ENCODE data around the gene GRIK5. TPM values are rescaled to one million over a fixed set of nuclear protein-coding genes. Genes with fewer than 3 reads are reported as not detected.
A peak's percentile ranks its signal among the peaks of the same experiment; 100 is the strongest.

The GRIK5 gene
- total RNA-seq, 2 experiments from 2014 or later = 0.38 to 0.68 TPM

- POLR2A ChIA-PET = interaction anchor here (1.0 to 1.1 kb wide), 2 partner anchors 9 to 175 kb away, joined by 3 to 5 read pairs; partner anchors contain the start of genes GSK3A and ZNF574
- CTCF ChIA-PET = interaction anchor here (0.6 kb wide), 1 partner anchor 277 kb away, joined by 3 read pairs; no protein-coding TSS in a partner anchor
- H3K27me3 Mint-ChIP-seq = peaks cover 7% of the 10 kb centered on the region
- no peak overlapping the region for H3K4me3 Mint-ChIP-seq
- no peak overlapping the region for H3K27ac Mint-ChIP-seq
- no peaks in the 10 kb centered on the region for H3K36me3 Mint-ChIP-seq (ENCODE audit: low read depth)
- DNase-seq = no peak
- H3K4me1 Mint-ChIP-seq = no peaks in the 10 kb centered on the region
- H3K9me3 Mint-ChIP-seq = no peaks in the 10 kb centered on the region
Measured at GRCh38 chr19:42067315-42067888, 2.6 kb downstream of the GRIK5 start.

GRCh38 chr19:42066075-42066754 is 3.8 kb downstream of the GRIK5 start:
- H3K36me3 Mint-ChIP-seq (ENCODE audit: low read depth) = no peaks in the 10 kb centered on the region
- H3K27me3 Mint-ChIP-seq = peaks cover 4% of the 10 kb centered on the region
- POLR2A ChIA-PET = interaction anchor here (1.0 to 1.2 kb wide), 3 partner anchors 11 to 176 kb away, joined by 3 to 5 read pairs (median 3); partner anchors contain the start of genes GSK3A and ZNF574
- no peak overlapping the region for H3K27ac Mint-ChIP-seq
- no peaks in the 10 kb centered on the region for H3K4me1 Mint-ChIP-seq
- H3K4me3 Mint-ChIP-seq = no peak overlapping the region
- peak; percentile 45 for DNase-seq
- no peaks in the 10 kb centered on the region for H3K9me3 Mint-ChIP-seq
- CTCF ChIA-PET = no interaction called here

DNA sequence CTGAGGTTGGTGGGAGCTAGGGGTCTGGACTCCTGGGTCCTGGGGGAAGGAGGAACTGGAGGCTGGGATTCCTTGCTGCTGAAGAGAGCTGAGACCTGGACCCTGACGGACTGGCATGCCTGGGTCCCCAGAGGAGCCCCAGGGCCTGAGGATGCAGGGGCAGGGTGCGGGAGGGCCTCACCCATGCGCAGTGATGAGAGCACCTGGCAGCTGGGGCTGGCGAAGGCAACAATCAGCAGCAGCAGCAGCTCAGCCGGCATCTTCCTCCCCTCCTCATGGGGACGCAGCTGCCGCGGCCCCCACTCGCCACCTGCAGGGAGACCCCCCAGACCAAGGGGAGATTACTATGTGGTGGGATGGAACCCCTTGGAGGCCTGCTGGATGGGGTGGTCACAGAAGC is 4.5 kb downstream of the GRIK5 start:
- CTCF ChIA-PET = no interaction called here
- H3K4me3 Mint-ChIP-seq = no peak overlapping the region
- DNase-seq = no peak
- H3K9me3 Mint-ChIP-seq = no peaks in the 10 kb centered on the region
- POLR2A ChIA-PET = interaction anchor here (1.2 kb wide), 1 partner anchor 16 kb away, joined by 3 read pairs; no protein-coding TSS in a partner anchor
- peaks cover 2% of the 10 kb centered on the region for H3K27me3 Mint-ChIP-seq
- no peak overlapping the region for H3K27ac Mint-ChIP-seq
- H3K4me1 Mint-ChIP-seq = no peaks in the 10 kb centered on the region
- no peaks in the 10 kb centered on the region for H3K36me3 Mint-ChIP-seq (ENCODE audit: low read depth)

DNA sequence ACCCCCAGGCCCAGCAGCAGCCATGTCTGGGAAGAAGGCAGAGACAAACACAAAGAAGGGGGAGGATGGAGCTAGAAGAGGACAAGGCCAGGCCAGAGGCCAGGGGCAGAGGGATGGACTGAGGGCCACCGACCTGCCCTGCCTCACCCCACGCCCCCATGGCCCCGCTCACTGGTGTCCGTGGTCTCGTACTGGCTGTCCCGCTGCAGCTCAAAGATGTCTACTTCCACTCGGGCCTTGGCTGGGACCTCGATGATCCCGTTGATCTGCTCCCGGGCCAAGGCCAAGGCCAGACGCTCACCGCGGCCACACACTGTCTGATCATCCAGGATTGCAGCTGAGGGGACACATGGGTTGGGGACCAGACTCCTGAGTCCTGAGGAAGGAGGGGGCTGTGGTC is 5.0 kb downstream of the GRIK5 start:
- H3K4me1 Mint-ChIP-seq = no peaks in the 10 kb centered on the region
- no peak for DNase-seq
- POLR2A ChIA-PET = interaction anchor here (1.2 kb wide), 1 partner anchor 16 kb away, joined by 3 read pairs; no protein-coding TSS in a partner anchor

DNA sequence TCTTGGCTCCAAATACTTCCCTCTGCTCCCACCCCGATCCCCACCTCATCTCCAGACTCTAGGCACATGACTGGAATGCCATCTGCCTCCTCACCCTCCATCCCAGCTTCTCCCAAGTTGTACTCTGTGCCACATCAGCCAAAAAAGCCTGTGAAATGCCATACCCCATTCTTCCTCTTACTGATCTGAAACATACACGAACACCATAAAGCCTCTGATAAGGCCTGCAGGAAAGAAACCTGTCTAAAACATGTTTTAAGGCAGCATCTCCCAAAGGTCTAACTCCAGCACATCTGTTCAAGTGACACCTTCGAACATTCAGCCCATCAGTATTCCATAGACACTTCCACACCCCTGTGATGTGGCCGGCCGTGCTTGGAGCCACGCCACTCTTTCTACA is 5.6 kb downstream of the GRIK5 start:
- Mint-ChIP-seq H3K4me3 (no peak overlapping the region), H3K36me3 (ENCODE audit: low read depth) (no peaks in the 10 kb centered on the region), H3K9me3 (no peaks in the 10 kb centered on the region), H3K4me1 (no peaks in the 10 kb centered on the region), H3K27ac (no peak overlapping the region), H3K27me3 (peaks cover 4% of the 10 kb centered on the region)
- POLR2A ChIA-PET = no interaction called here
- DNase-seq = no peak
- CTCF ChIA-PET = no interaction called here

More for the DNA sequence above, 5.0 kb downstream of the GRIK5 start:
- Mint-ChIP-seq H3K27me3 (no peaks in the 10 kb centered on the region), H3K27ac (no peak overlapping the region), H3K4me3 (no peak overlapping the region), H3K36me3 (ENCODE audit: low read depth) (no peaks in the 10 kb centered on the region), H3K9me3 (no peaks in the 10 kb centered on the region)
- CTCF ChIA-PET = no interaction called here

GRCh38 chr19:42062381-42062780 is 7.6 kb downstream of the GRIK5 start:
- ChIA-PET CTCF (no interaction called here), POLR2A (no interaction called here)
- Mint-ChIP-seq H3K27me3 (peaks cover 4% of the 10 kb centered on the region), H3K4me1 (no peaks in the 10 kb centered on the region), H3K27ac (no peak overlapping the region), H3K36me3 (ENCODE audit: low read depth) (no peaks in the 10 kb centered on the region), H3K9me3 (no peaks in the 10 kb centered on the region), H3K4me3 (no peak overlapping the region)
- no peak for DNase-seq

DNA sequence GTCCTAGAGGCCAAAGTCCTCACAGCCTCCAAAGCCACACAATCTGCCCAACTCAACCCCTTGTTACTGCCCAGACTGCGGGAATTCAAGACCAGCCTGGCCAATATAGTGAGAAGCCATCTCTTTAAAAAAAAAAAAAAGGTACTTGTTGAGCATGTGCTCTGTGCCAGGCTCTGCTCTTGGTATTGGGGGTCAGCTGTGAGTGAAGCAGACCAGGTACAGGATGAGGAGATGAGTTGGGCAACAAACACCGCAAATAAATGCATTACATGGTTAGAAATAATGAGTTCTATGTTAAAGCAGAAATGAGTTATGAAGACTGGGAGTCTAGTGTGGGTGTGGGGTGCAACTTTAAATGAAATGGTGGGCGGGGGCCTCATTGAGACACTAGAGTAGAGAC is 9.9 kb downstream of the GRIK5 start:
- Mint-ChIP-seq H3K36me3 (ENCODE audit: low read depth) (no peaks in the 10 kb centered on the region), H3K4me3 (no peak overlapping the region), H3K27me3 (peaks cover 4% of the 10 kb centered on the region), H3K4me1 (no peaks in the 10 kb centered on the region), H3K27ac (no peak overlapping the region), H3K9me3 (no peaks in the 10 kb centered on the region)
- DNase-seq = no peak
- ChIA-PET POLR2A (interaction anchor here (1.0 kb wide), 1 partner anchor 9 kb away, joined by 3 read pairs; no protein-coding TSS in a partner anchor), CTCF (interaction anchor here (0.7 kb wide), 1 partner anchor 116 kb away, joined by 3 read pairs; no protein-coding TSS in a partner anchor)

DNA sequence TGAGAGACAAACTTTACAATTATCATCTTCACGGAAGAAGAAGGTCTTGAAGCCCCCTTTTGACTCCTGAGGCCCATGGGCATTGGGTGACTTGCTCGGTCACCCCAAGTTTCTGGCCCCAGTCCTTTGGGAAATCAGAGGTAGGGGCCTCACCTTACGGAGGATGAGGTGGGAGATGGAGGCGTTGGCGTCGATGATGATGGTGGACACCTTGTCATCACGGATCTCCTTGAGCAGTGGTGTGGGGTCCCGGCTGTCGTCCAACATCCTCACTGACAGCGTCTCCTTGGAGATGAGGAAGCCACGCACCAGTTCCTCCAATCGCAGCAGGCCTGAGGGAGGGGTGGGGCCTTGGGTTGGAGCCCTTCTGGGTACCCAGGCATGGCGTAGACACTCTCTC is 10.8 kb downstream of the GRIK5 start:
- peaks cover 4% of the 10 kb centered on the region for H3K27me3 Mint-ChIP-seq

DNA sequence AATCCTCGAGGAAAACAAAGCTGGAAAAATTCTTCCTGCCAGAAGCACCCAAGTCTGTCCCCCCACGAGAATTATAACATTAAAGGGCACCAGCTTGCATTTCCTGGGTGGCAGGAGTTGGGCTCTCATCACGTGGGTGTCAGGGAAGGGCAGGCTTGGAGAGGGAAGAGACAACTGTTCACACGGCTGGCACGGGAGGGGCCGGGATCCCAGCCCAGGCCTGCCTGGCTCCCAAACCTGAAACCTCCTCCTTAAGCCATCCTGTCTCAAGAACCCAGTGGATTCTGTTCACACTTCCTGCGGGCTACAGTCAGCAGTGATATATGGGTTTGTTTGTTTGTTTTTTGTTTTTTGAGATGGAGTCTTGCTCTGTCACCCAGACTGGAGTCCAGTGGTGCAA is 12.2 kb downstream of the GRIK5 start:
- CTCF ChIA-PET = no interaction called here
- no peak for DNase-seq
- peaks cover 4% of the 10 kb centered on the region for H3K27me3 Mint-ChIP-seq
- H3K9me3 Mint-ChIP-seq = no peaks in the 10 kb centered on the region
- H3K36me3 Mint-ChIP-seq (ENCODE audit: low read depth) = no peaks in the 10 kb centered on the region
- POLR2A ChIA-PET = no interaction called here
- H3K4me3 Mint-ChIP-seq = no peak overlapping the region
- H3K27ac Mint-ChIP-seq = no peak overlapping the region
- no peaks in the 10 kb centered on the region for H3K4me1 Mint-ChIP-seq

More for the DNA sequence above, 10.8 kb downstream of the GRIK5 start:
- ChIA-PET CTCF (interaction anchor here (0.6 kb wide), 1 partner anchor 24 kb away, joined by 3 read pairs; no protein-coding TSS in a partner anchor), POLR2A (no interaction called here)
- no peak overlapping the region for H3K4me3 Mint-ChIP-seq
- H3K9me3 Mint-ChIP-seq = no peaks in the 10 kb centered on the region
- no peaks in the 10 kb centered on the region for H3K4me1 Mint-ChIP-seq
- DNase-seq = no peak
- no peaks in the 10 kb centered on the region for H3K36me3 Mint-ChIP-seq (ENCODE audit: low read depth)
- H3K27ac Mint-ChIP-seq = no peak overlapping the region

DNA sequence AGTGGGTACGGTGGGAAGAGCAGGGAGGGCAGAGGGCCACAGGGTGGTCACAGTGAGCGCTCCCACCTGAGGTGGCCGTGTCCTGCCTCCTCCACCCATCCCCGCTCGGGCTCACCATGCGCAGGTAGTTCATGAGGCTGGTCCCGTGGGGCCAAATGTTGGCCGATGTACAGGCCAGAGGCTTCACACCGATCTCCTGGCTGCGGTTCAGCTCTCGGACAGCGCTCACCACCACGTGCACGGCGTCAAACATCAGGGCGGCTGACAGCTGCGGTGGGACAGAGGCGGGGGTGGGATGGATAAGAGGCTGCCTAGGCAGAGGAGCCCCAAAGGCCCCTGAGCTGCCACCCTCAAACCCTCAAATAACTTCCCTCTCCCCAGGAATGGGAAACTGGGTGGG is 15.8 kb downstream of the GRIK5 start:
- DNase-seq = no peak
- ChIA-PET CTCF (interaction anchor here (0.6 to 6.0 kb wide), 2 partner anchors 19 to 102 kb away, joined by 3 to 32 read pairs; no protein-coding TSS in a partner anchor), POLR2A (no interaction called here)
- Mint-ChIP-seq H3K27ac (no peak overlapping the region), H3K27me3 (no peaks in the 10 kb centered on the region), H3K9me3 (no peaks in the 10 kb centered on the region), H3K4me3 (no peak overlapping the region), H3K36me3 (ENCODE audit: low read depth) (no peaks in the 10 kb centered on the region), H3K4me1 (peaks cover 14% of the 10 kb centered on the region)

- no peaks in the 10 kb centered on the region for H3K27me3 Mint-ChIP-seq
- no peaks in the 10 kb centered on the region for H3K9me3 Mint-ChIP-seq
- no peak for DNase-seq
- H3K36me3 Mint-ChIP-seq (ENCODE audit: low read depth) = no peaks in the 10 kb centered on the region
- H3K27ac Mint-ChIP-seq = no peak overlapping the region
- H3K4me1 Mint-ChIP-seq = peaks cover 19% of the 10 kb centered on the region
- CTCF ChIA-PET = interaction anchor here (6.0 kb wide), 1 partner anchor 18 kb away, joined by 32 read pairs; no protein-coding TSS in a partner anchor
- no peak overlapping the region for H3K4me3 Mint-ChIP-seq
- POLR2A ChIA-PET = interaction anchor here (1.1 kb wide), 1 partner anchor 53 kb away, joined by 3 read pairs; no protein-coding TSS in a partner anchor
Measured at GRCh38 chr19:42053037-42053935, 16.7 kb downstream of the GRIK5 start.

DNA sequence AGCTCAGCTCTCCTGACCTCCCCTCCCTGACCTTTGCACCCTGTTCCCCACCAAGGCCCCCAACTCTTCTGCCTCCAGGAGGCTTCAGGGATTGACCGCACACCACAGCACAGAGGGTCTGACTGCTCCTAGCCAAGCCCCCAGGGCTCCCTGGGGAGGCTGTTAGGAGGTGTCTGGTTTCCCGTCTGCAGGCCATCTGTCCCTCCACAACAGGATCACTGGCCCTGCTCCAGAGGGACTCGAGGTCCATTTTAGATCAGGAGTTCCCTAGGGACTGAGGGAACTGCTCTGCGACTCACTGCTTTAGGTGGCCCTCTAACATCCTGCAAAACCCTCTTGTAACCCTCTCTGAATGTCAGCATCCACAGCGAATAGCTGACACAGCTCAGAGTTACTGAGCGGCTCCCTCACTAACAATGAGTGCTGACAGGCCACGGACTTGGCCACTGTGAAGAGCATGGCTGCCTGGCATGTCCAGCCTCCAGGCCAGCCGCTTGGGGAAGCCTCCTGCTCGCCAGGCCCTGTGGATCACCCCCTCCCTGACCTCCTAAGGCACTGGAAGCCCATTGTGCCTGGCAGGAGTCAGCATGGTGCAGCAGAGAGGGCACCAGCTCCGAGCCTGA is 17.7 kb downstream of the GRIK5 start:
- Mint-ChIP-seq H3K36me3 (ENCODE audit: low read depth) (no peaks in the 10 kb centered on the region), H3K27me3 (peaks cover 2% of the 10 kb centered on the region), H3K9me3 (no peaks in the 10 kb centered on the region), H3K27ac (no peak overlapping the region), H3K4me1 (peaks cover 19% of the 10 kb centered on the region), H3K4me3 (no peak overlapping the region)
- no peak for DNase-seq
- CTCF ChIA-PET = interaction anchor here (1.1 to 6.0 kb wide), 2 partner anchors 12 to 17 kb away, joined by 3 to 32 read pairs; no protein-coding TSS in a partner anchor
- POLR2A ChIA-PET = interaction anchor here (1.1 kb wide), 1 partner anchor 52 kb away, joined by 3 read pairs; no protein-coding TSS in a partner anchor

Measured in activated CD4-positive, alpha-beta memory T cell treated with anti-CD3 and anti-CD28 coated beads, Interleukin-2, amount 10 ng/mL, durations not matched to agents 7 days and 5 days (primary cell).